Testis (tissue), 3 donors: Measurements from ENCODE around the gene CDH20. TPM values are rescaled to one million over a fixed set of nuclear protein-coding genes. Genes with fewer than 3 reads are reported as not detected.

Experiments used
- DNase-seq: peaks from one replicate; pipeline ENCODE4 v3.0.0-alpha.2; 2019
- H3K27ac ChIP-seq, 2 donors: fragments of 200-600 bp; sonication (generic); one replicate each; pipeline ENCODE4 v1.5.1; 2019
- H3K27me3 ChIP-seq: fragments of 200-600 bp; sonication (generic); one replicate; pipeline ENCODE4 v1.5.1; 2019
- H3K36me3 ChIP-seq: fragments of 200-600 bp; sonication (generic); one replicate; pipeline ENCODE4 v1.5.1; 2017; ENCODE audit warnings: low read depth; ENCODE audit errors: missing control alignments
- H3K4me1 ChIP-seq: fragments of 200-600 bp; sonication (generic); one replicate; pipeline ENCODE4 v1.5.1; 2019
- H3K4me3 ChIP-seq, 2 donors: fragments of 200-600 bp; sonication (generic); one replicate each; pipeline ENCODE4 v1.5.1; 2017 to 2019
- H3K9me3 ChIP-seq: fragments of 200-600 bp; sonication (generic); one replicate; pipeline ENCODE4 v1.5.1; 2017
- POLR2A ChIP-seq: fragments of 450-650 bp; IDR thresholded peaks from one replicate; pipeline ENCODE4 v1.6.1; 2017; ENCODE audit warnings: antibody characterized with exemption, mild to moderate bottlenecking, moderate library complexity
- WGBS, 2 donors: methylation state at CpG; one replicate each; pipeline ENCODE4 v1.1.5; 2018; 5-methylcytosine and 5-hydroxymethylcytosine counted together
- intact Hi-C: fragments of 100-400 bp; cut with DNase I; formaldehyde crosslinking; loops from one replicate; pipeline ENCODE4 v1.15.1; 2023; ENCODE audit warnings: low total_unique reads
- polyA plus RNA-seq: library from polyadenylated mRNA; stranded (reverse); fragments of 350-450 nt; fragmentation: Illumina TruSeq; extraction: RNeasy Lipid Tissue Mini Kit (QIAGEN cat#74804); gene quantifications from one replicate; pipeline ENCODE4 v1.2.3, GENCODE V29; 2014; ENCODE audit warnings: low read depth, low replicate concordance; ENCODE audit not compliant: insufficient read depth
- total RNA-seq, 2 donors: library from RNA; depleted of rRNA; stranded (reverse); fragments of >200 nt; gene quantifications; one replicate each; pipeline ENCODE4 v1.2.3, GENCODE V29; 2016
- TF ChIP-seq, protein P1 (sequence below), 3 experiments: fragments of 450-650 bp in 2 of 3; fragments of 200-600 bp in 1 of 3; sonication (generic) in 1 of 3; IDR thresholded peaks; one replicate each; pipeline ENCODE4 v1.5.1; 2016 to 2019; ENCODE audit warnings: antibody characterized with exemption in 3 of 3, mild to moderate bottlenecking in 2 of 3, moderate library complexity in 1 of 3

CDH20 gene
- total and polyA plus RNA-seq, 3 donors from 2014 or later = 0.16 to 0.88 (median 0.37) TPM

DNA sequence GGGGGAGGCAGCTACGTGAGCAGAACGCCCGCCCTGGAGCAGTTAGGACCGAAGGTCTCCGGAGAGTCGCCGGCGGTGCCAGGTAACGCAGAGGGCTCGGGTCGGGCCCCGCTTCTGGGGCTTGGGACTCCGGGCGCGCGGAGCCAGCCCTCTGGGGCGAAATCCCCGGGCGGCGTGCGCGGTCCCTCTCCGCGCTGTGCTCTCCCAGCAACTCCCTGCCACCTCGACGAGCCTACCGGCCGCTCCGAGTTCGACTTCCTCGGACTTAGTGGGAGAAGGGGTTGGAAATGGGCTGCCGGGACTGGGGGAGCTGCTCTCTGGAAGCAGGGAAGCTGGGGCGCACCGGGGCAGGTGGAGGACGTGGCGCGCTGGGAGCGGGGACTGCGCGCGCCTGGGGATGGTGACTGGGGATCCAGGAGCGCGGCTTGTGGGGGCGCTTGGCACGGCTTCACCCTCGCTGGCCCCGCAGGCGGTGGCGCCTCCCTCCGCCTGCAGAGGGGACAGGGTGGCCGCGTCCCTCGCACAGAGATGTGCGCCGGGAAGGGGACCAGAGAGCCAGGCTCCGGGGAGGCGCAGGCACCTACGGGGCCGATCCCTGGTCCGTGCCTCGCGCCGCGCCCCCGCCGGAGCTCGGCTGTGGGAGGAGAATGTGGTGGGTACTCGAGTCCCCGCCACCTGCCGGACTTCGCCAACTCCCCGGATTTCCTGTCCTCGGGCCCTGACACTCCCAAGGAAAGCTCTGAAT, 688 bp downstream of the CDH20 start:
- intact Hi-C loops = no loop called here
- TF ChIP-seq, protein P1, sequence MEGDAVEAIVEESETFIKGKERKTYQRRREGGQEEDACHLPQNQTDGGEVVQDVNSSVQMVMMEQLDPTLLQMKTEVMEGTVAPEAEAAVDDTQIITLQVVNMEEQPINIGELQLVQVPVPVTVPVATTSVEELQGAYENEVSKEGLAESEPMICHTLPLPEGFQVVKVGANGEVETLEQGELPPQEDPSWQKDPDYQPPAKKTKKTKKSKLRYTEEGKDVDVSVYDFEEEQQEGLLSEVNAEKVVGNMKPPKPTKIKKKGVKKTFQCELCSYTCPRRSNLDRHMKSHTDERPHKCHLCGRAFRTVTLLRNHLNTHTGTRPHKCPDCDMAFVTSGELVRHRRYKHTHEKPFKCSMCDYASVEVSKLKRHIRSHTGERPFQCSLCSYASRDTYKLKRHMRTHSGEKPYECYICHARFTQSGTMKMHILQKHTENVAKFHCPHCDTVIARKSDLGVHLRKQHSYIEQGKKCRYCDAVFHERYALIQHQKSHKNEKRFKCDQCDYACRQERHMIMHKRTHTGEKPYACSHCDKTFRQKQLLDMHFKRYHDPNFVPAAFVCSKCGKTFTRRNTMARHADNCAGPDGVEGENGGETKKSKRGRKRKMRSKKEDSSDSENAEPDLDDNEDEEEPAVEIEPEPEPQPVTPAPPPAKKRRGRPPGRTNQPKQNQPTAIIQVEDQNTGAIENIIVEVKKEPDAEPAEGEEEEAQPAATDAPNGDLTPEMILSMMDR (IDR thresholded peaks at IDR 0.05) = no peak
- TF ChIP-seq POLR2A = no peak
- no peak overlapping the region for H3K27ac ChIP-seq
- no peaks in the 10 kb centered on the region for H3K36me3 ChIP-seq
- H3K4me3 ChIP-seq = peak overlapping the region; percentile 35 to 40
- DNase-seq = no peak
- no peaks in the 10 kb centered on the region for H3K9me3 ChIP-seq
- WGBS, 2 donors = 0 to 2% methylated on average over 33 to 73 of the region's 73 CpGs
- no peaks in the 10 kb centered on the region for H3K27me3 ChIP-seq
- peaks cover 20% of the 10 kb centered on the region for H3K4me1 ChIP-seq

DNA sequence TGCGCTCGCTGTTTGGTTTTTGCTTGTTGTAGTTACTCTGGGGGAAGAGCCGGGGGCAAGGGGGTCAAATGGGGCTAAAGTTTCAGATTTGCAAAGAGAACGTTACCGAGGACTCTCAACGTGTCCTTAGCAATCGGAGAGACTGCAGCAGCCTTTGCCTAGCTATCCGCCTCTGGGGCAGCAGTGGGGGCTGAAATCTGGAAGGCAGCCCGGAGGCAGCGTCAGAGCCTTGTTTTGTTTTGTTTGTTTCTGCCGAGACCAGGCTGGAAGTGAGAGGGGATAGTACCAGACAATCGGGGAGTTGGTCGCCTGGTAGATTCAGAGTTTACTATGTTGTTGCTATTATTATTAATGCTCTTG, 1.2 kb downstream of the CDH20 start:
- no peak overlapping the region for H3K27ac ChIP-seq
- H3K36me3 ChIP-seq = no peaks in the 10 kb centered on the region
- WGBS, 2 donors = 7% methylated on average over 11 to 13 of the region's 13 CpGs
- TF ChIP-seq, protein P1 (IDR thresholded peaks at IDR 0.05) = no peak
- TF ChIP-seq POLR2A = no peak
- no peaks in the 10 kb centered on the region for H3K27me3 ChIP-seq
- intact Hi-C loops = no loop called here
- H3K4me3 ChIP-seq = peak overlapping the region; percentile 35 to 40
- DNase-seq = no peak
- H3K9me3 ChIP-seq = no peaks in the 10 kb centered on the region
- peaks cover 20% of the 10 kb centered on the region for H3K4me1 ChIP-seq

DNA sequence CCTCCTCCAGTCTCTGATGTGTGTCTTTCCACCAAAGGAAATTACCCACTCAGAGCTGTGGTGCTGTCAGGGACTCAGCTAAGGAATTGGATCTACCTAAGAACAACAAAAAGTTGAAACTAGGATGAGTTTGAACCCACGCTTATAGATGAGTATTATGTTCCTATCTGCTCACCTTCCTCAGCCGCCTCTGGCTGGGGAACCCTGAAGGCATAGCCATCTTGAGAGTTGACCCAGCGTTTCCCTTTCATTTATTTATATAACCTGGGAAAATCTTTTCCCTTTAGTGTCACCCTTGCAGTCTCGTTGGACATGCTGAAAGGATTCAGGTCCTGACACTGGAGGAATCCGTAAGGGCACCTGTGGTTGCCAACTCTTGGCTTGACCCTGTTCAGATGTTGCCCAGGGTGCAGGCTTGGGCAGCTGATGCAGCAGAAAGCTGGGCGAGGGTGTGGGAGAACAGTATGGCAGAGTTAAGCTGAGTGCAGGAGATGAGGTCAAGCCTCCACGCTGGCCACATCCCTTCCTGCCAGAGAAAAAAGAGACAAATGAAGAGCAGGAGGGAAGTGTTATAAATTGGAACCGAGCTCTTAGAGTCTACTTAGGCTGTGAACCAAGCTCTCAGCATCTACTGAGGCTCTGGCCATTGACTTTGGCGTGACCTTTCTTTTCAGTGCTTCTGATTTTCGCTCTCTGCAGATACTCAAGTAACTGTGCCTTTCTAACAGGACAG, 1.9 kb downstream of the CDH20 start:
- Histone ChIP-seq H3K27me3 (no peaks in the 10 kb centered on the region), H3K4me3 (no peak overlapping the region), H3K27ac (no peak overlapping the region), H3K36me3 (no peaks in the 10 kb centered on the region), H3K9me3 (no peaks in the 10 kb centered on the region), H3K4me1 (peaks cover 20% of the 10 kb centered on the region)
- WGBS, 2 donors = 38 to 56% methylated on average over 10 of the region's 10 CpGs
- no peak for DNase-seq
- no peak for TF ChIP-seq POLR2A
- TF ChIP-seq, protein P1 (IDR thresholded peaks at IDR 0.05) = no peak
- intact Hi-C loops = no loop called here

DNA sequence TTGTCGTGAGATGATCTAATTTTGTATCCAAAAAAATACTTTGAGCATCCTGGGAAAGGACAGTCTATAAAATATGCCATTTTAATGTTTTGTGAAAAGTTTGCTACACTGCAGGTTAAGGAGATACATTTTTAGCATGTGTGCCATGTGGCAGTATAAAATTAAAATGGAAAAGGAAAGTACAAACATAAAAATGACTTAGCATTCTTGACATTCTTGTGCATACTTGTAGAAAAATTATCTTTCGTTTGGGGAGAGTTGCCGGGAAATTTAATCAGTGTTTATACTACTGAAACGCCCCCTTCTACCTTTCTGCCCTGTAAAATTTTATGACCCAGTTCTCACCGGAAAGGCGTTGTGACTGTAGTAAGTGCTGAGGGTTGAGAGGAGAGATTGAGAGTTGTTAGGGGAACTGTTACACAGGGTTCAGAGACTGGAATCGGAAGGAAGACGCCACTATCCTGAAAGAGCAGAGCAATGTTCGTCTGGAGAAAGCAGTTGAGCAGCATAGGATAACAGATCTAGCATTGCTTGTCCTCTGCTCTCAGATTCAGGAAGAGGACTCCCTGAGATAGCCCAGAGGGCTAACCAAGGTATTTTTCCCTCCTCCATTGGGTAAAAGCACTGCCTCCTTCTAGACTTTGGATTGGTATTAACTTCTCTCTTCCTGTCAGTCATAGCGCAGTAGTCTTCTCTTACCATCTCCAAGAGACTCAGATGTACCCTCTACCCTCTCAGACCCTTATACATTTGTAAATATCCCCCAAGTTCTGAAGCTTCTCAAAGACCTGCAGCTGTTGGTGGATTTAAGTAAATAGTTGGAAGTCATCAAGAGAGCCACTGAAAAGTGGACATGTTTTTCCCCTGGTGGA, 2.7 kb downstream of the CDH20 start:
- no peak for DNase-seq
- no peaks in the 10 kb centered on the region for H3K36me3 ChIP-seq
- intact Hi-C loops = no loop called here
- H3K9me3 ChIP-seq = no peaks in the 10 kb centered on the region
- WGBS, 2 donors = 20 to 21% methylated on average over 10 of the region's 10 CpGs
- no peak overlapping the region for H3K4me3 ChIP-seq
- H3K4me1 ChIP-seq = peaks cover 20% of the 10 kb centered on the region
- TF ChIP-seq POLR2A = no peak
- TF ChIP-seq, protein P1 (IDR thresholded peaks at IDR 0.05) = no peak
- H3K27me3 ChIP-seq = no peaks in the 10 kb centered on the region
- H3K27ac ChIP-seq = no peak overlapping the region
